ENCODE data around the gene WDR27. TPM values are rescaled to one million over a fixed set of nuclear protein-coding genes. Genes with fewer than 3 reads are reported as not detected.
"Not testable (repeated sequence)": the region's sequence is repeated elsewhere in the genome, so short reads cannot be mapped to it uniquely, and the experiment has no call there.

WDR27 gene
- total RNA-seq, 1 experiment from 2014 or later: 63.0 TPM

DNA sequence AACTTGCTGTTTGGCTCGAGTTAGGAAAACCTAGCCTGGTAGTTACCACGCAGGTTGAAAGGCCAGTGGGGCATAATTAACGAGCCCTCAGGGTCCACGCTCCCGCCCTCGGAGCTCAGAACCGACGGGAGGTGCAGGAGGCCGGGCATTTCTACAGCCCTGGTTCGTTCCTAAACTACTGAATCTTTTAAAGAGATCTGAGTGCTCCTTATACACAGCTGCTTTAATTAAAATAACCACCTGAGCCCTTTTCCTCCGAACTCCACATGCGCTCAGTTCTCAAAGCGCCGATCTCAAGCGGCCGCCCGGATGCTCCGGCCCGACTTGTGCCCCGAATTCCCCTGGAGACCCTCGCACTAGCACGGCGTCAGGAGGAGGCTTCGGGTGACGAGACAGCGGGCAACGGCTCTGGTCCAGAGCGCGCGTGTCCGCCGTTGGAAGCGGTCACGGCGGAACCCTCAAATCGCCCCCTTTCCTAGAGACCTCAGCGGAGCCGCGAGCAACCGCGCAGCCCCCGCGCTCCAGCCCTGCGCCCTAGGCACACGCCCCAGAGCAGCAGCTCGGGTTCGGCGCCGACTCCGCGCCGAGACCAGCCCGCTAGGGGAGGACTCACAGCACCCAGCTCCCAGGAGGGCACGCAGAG lies 397 bp downstream of the WDR27 start:
- no peaks in the 10 kb centered on the region for H3K27me3 ChIP-seq (ENCODE audit: low read length)
- H4K20me1 ChIP-seq (ENCODE audit: insufficient read depth, low read depth, low read length): no peaks in the 10 kb centered on the region; the same call in 1 of the 2 replicates
- H3K36me3 ChIP-seq (ENCODE audit: insufficient read depth, low read length): peaks cover 15% of the 10 kb centered on the region
- no peaks in the 10 kb centered on the region; the same call in 1 of the 2 replicates for H3K9me3 ChIP-seq (ENCODE audit: low read length)
- DNase-seq: peak; percentile 78
- H3K4me2 ChIP-seq (ENCODE audit: low read depth, low read length, poor library complexity, severe bottlenecking): peak overlapping the region; percentile 78
- peak overlapping the region; percentile 27; the same call in 1 of the 2 replicates for H2AFZ ChIP-seq (ENCODE audit: low read length)
- H3K79me2 ChIP-seq (ENCODE audit: low read length): peaks cover 91% of the 10 kb centered on the region
- peak overlapping the region; percentile 93 for H3K4me3 ChIP-seq (ENCODE audit: low read length)
- H3K27ac ChIP-seq (ENCODE audit: low read length): peak overlapping the region; percentile 76
- peak overlapping the region; percentile 95 for H3K9ac ChIP-seq (ENCODE audit: low read length)
- H3K4me1 ChIP-seq (ENCODE audit: low read length): peaks cover 48% of the 10 kb centered on the region
- no peaks in the 10 kb centered on the region for H3K9me2 ChIP-seq (replicated peaks; ENCODE audit: insufficient read depth, low read length)

DNA sequence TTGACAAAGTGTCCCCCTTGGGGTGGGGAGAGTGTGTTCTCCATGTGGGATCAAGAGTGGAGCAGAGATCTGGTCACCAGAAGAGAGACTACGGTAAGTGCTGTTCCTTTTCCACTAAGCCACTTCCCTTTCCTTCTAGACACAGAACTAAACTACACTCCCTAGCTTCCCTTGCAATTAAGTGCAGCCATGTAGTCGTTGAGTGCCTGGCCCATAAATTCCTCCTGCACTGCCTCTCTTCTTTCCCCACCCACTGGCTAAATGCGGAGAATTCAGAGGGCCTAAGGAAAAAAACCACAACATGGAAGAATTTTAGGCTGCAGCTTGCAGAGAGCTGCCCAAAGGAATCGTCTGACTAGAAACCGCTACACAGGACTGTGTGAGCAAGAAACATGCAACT lies 1.5 kb downstream of the WDR27 start:
- H3K4me1 ChIP-seq (ENCODE audit: low read length): peaks cover 37% of the 10 kb centered on the region
- H3K27me3 ChIP-seq (ENCODE audit: low read length): no peaks in the 10 kb centered on the region
- H3K9me2 ChIP-seq (replicated peaks; ENCODE audit: insufficient read depth, low read length): no peaks in the 10 kb centered on the region
- H3K36me3 ChIP-seq (ENCODE audit: insufficient read depth, low read length): peaks cover 21% of the 10 kb centered on the region
- H3K79me2 ChIP-seq (ENCODE audit: low read length): peaks cover 90% of the 10 kb centered on the region
- peak; percentile 57 for DNase-seq
- peak overlapping the region; percentile 93 for H3K4me3 ChIP-seq (ENCODE audit: low read length)
- peaks cover 3% of the 10 kb centered on the region; the same call in 1 of the 2 replicates for H3K9me3 ChIP-seq (ENCODE audit: low read length)
- peak overlapping the region; percentile 78 for H3K4me2 ChIP-seq (ENCODE audit: low read depth, low read length, poor library complexity, severe bottlenecking)
- peak overlapping the region; percentile 95 for H3K9ac ChIP-seq (ENCODE audit: low read length)
- no peak overlapping the region for H3K27ac ChIP-seq (ENCODE audit: low read length)
- H2AFZ ChIP-seq (ENCODE audit: low read length): no peak overlapping the region
- no peaks in the 10 kb centered on the region; the same call in 1 of the 2 replicates for H4K20me1 ChIP-seq (ENCODE audit: insufficient read depth, low read depth, low read length)

DNA sequence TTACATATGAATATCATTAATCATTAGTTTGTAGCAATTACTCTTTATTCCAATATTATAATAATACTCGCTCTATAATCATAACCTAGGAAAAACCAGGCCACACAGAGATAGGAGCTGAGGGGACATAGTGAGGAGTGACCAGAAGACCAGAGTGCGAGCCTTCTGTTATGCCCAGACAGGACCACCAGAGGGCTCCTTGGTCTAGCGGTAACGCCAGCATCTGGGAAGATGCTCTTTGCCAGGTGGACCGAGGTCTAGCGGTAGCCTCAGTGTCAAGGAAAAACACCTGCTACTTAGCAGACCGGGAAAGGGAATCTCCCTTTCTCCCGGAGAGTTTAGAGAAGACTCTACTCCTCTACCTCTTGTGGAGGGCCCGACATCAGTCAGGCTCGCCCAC lies 4.7 kb downstream of the WDR27 start:
- H3K36me3 ChIP-seq (ENCODE audit: insufficient read depth, low read length): peaks cover 12% of the 10 kb centered on the region

DNA sequence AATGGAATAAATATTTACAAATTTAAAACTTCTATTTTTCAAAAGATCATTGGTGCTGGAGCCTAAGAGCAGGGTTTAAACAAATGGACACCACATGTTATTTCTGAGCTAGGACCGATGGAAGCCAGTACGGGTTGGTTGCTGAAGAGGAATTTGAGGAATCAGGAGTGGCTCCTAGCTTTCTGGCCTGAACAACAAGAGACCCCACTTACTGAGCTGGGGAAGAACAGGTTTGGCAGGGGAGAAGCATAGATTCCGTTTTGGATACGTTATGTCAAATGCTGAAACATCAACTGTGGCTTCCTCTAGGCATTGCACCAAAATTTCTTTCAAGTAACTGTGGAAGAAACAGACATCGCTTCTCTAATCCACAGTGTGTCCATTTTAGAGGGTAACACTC lies 6.7 kb downstream of the WDR27 start:
- Histone ChIP-seq H4K20me1 (ENCODE audit: insufficient read depth, low read depth, low read length) (no peaks in the 10 kb centered on the region), H3K36me3 (ENCODE audit: insufficient read depth, low read length) (peaks cover 18% of the 10 kb centered on the region), H3K4me3 (ENCODE audit: low read length) (no peak overlapping the region), H3K27me3 (ENCODE audit: low read length) (no peaks in the 10 kb centered on the region), H2AFZ (ENCODE audit: low read length) (no peak overlapping the region), H3K27ac (ENCODE audit: low read length) (no peak overlapping the region), H3K4me2 (ENCODE audit: low read depth, low read length, poor library complexity, severe bottlenecking) (no peak overlapping the region), H3K9me3 (ENCODE audit: low read length) (peaks cover 3% of the 10 kb centered on the region; the same call in 1 of the 2 replicates), H3K79me2 (ENCODE audit: low read length) (peaks cover 83% of the 10 kb centered on the region), H3K4me1 (ENCODE audit: low read length) (peaks cover 6% of the 10 kb centered on the region), H3K9me2 (replicated peaks; ENCODE audit: insufficient read depth, low read length) (no peaks in the 10 kb centered on the region), H3K9ac (ENCODE audit: low read length) (no peak overlapping the region)
- no peak for DNase-seq

More for the DNA sequence above, 4.7 kb downstream of the WDR27 start:
- not testable (repeated sequence) for H4K20me1 ChIP-seq (ENCODE audit: insufficient read depth, low read depth, low read length); H3K9me2 ChIP-seq (replicated peaks; ENCODE audit: insufficient read depth, low read length); DNase-seq; H2AFZ ChIP-seq (ENCODE audit: low read length); H3K27me3 ChIP-seq (ENCODE audit: low read length); H3K9ac ChIP-seq (ENCODE audit: low read length); H3K4me2 ChIP-seq (ENCODE audit: low read depth, low read length, poor library complexity, severe bottlenecking); H3K9me3 ChIP-seq (ENCODE audit: low read length); H3K4me3 ChIP-seq (ENCODE audit: low read length); H3K27ac ChIP-seq (ENCODE audit: low read length)
- H3K79me2 ChIP-seq (ENCODE audit: low read length): peaks cover 86% of the 10 kb centered on the region
- H3K4me1 ChIP-seq (ENCODE audit: low read length): peaks cover 13% of the 10 kb centered on the region

DNA sequence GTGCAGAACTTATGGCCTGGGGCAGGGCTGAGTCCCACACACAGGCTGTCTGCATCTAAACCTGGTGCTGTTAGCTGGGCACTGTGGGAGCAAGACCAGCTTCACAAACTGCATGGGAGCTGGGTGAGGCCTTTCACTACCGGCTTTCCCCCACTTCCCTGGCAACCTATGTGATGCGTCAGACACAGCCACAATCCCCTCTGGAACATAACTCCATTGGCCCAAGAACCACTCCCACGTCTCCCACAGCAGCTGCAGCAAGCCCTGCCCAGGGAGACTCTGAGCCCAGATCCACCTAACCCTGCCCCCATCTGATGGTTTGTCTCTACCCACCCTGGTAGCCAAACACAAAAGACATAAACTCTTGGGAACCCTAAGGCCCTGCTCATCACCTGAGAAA lies 9.3 kb downstream of the WDR27 start:
- H3K36me3 ChIP-seq (ENCODE audit: insufficient read depth, low read length): peaks cover 36% of the 10 kb centered on the region
- H3K4me3 ChIP-seq (ENCODE audit: low read length): no peak overlapping the region
- H3K27ac ChIP-seq (ENCODE audit: low read length): no peak overlapping the region
- no peak for DNase-seq
- H2AFZ ChIP-seq (ENCODE audit: low read length): no peak overlapping the region
- no peaks in the 10 kb centered on the region for H4K20me1 ChIP-seq (ENCODE audit: insufficient read depth, low read depth, low read length)
- H3K27me3 ChIP-seq (ENCODE audit: low read length): no peaks in the 10 kb centered on the region
- H3K4me1 ChIP-seq (ENCODE audit: low read length): 0 out of 2 replicates have a peak, but pooled peaks cover 3% of the 10 kb centered on the region
- H3K9ac ChIP-seq (ENCODE audit: low read length): no peak overlapping the region
- H3K79me2 ChIP-seq (ENCODE audit: low read length): peaks cover 67% of the 10 kb centered on the region
- H3K9me2 ChIP-seq (replicated peaks; ENCODE audit: insufficient read depth, low read length): no peaks in the 10 kb centered on the region
- no peak overlapping the region for H3K4me2 ChIP-seq (ENCODE audit: low read depth, low read length, poor library complexity, severe bottlenecking)
- H3K9me3 ChIP-seq (ENCODE audit: low read length): peaks cover 5% of the 10 kb centered on the region; the same call in 1 of the 2 replicates

DNA sequence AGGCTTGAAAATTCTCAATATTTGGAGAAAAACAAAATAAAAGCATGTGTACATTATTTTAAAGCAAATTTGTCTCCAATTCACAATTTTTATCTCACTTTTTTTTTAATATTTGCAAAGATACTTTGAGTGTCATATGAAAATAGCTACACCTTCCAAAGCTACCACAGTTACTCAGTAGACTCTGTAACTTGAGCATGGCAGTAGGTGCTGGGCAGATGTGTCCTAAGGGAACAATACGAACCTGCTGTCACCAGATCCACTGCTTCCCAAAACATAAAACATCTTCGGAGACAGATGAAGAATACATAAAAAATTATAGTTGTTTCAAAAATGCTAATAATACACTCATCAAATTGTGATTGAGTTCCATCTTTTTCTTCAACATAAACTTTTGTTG lies 10.6 kb downstream of the WDR27 start:
- Histone ChIP-seq H3K9ac (ENCODE audit: low read length) (no peak overlapping the region), H3K79me2 (ENCODE audit: low read length) (peaks cover 70% of the 10 kb centered on the region), H3K27ac (ENCODE audit: low read length) (no peak overlapping the region), H3K9me3 (ENCODE audit: low read length) (peaks cover 9% of the 10 kb centered on the region), H3K4me1 (ENCODE audit: low read length) (0 out of 2 replicates have a peak, but pooled peaks cover 3% of the 10 kb centered on the region), H3K36me3 (ENCODE audit: insufficient read depth, low read length) (peaks cover 47% of the 10 kb centered on the region), H3K27me3 (ENCODE audit: low read length) (no peaks in the 10 kb centered on the region), H2AFZ (ENCODE audit: low read length) (no peak overlapping the region), H4K20me1 (ENCODE audit: insufficient read depth, low read depth, low read length) (no peaks in the 10 kb centered on the region), H3K4me2 (ENCODE audit: low read depth, low read length, poor library complexity, severe bottlenecking) (no peak overlapping the region), H3K9me2 (replicated peaks; ENCODE audit: insufficient read depth, low read length) (no peaks in the 10 kb centered on the region), H3K4me3 (ENCODE audit: low read length) (no peak overlapping the region)
- no peak for DNase-seq

DNA sequence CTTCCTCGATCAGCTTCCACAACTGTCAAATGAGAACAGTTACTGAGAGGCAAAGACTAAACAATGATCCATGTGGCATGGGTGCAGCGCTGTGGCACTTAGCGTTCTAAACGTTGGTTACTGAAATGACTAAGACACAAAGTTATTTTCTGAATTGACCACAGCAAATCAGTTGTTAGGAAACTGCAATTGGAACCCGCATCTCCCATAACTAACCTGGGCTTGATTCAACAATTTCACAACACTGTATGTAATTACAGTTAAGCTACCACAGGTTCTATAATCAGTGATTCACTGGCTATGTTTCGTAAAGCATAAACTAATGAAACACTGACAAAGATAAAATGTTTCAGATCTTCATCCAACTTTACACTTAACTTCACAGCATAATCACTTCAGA lies 12.5 kb downstream of the WDR27 start:
- peaks cover 15% of the 10 kb centered on the region for H3K9me3 ChIP-seq (ENCODE audit: low read length)
- H2AFZ ChIP-seq (ENCODE audit: low read length): no peak overlapping the region
- H3K4me2 ChIP-seq (ENCODE audit: low read depth, low read length, poor library complexity, severe bottlenecking): no peak overlapping the region
- H4K20me1 ChIP-seq (ENCODE audit: insufficient read depth, low read depth, low read length): no peaks in the 10 kb centered on the region
- H3K4me1 ChIP-seq (ENCODE audit: low read length): 0 out of 2 replicates have a peak, but pooled peaks cover 3% of the 10 kb centered on the region
- H3K27ac ChIP-seq (ENCODE audit: low read length): no peak overlapping the region
- H3K79me2 ChIP-seq (ENCODE audit: low read length): peaks cover 71% of the 10 kb centered on the region
- H3K9me2 ChIP-seq (replicated peaks; ENCODE audit: insufficient read depth, low read length): no peaks in the 10 kb centered on the region
- H3K4me3 ChIP-seq (ENCODE audit: low read length): no peak overlapping the region
- H3K9ac ChIP-seq (ENCODE audit: low read length): no peak overlapping the region
- DNase-seq: no peak
- peaks cover 60% of the 10 kb centered on the region for H3K36me3 ChIP-seq (ENCODE audit: insufficient read depth, low read length)
- no peaks in the 10 kb centered on the region for H3K27me3 ChIP-seq (ENCODE audit: low read length)

DNA sequence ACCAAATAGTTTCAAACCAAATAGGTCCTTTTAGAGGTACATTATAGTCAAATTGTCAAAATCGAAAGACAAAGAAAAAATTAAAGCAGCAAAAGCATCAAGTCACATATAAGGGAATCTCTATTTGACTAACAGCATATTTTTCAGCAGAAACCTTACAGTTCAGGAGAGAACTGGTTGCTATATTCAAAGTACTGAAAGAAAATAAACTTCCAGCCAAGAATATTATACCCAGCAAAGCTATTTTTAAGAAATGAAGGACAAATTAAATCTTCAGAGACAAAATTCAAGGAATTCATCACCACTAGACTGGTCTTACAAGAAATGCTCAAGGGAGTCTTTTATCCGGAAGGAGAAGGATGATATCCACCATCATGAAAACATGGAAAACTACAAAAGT lies 16.0 kb downstream of the WDR27 start:
- no peak overlapping the region for H3K9ac ChIP-seq (ENCODE audit: low read length)
- H3K4me1 ChIP-seq (ENCODE audit: low read length): no peaks in the 10 kb centered on the region
- H3K27ac ChIP-seq (ENCODE audit: low read length): no peak overlapping the region
- no peak for DNase-seq
- H2AFZ ChIP-seq (ENCODE audit: low read length): no peak overlapping the region
- peaks cover 74% of the 10 kb centered on the region for H3K79me2 ChIP-seq (ENCODE audit: low read length)
- peaks cover 15% of the 10 kb centered on the region for H3K9me3 ChIP-seq (ENCODE audit: low read length)
- no peak overlapping the region for H3K4me3 ChIP-seq (ENCODE audit: low read length)
- H4K20me1 ChIP-seq (ENCODE audit: insufficient read depth, low read depth, low read length): no peaks in the 10 kb centered on the region
- no peaks in the 10 kb centered on the region for H3K9me2 ChIP-seq (replicated peaks; ENCODE audit: insufficient read depth, low read length)
- no peaks in the 10 kb centered on the region for H3K27me3 ChIP-seq (ENCODE audit: low read length)
- no peak overlapping the region for H3K4me2 ChIP-seq (ENCODE audit: low read depth, low read length, poor library complexity, severe bottlenecking)
- H3K36me3 ChIP-seq (ENCODE audit: insufficient read depth, low read length): peaks cover 68% of the 10 kb centered on the region

Measured in Karpas-422 (cell line).